Parathyroid adenoma (tissue), 2 donors: ENCODE measurements around the gene KRT222.

Experiments
- H2AFZ ChIP-seq: fragments of 300-600 bp; sonication (generic); one replicate; pipeline ENCODE4 v1.7.0; 2017; ENCODE audit warnings: antibody characterized with exemption, mild to moderate bottlenecking
- H3K27ac ChIP-seq: fragments of 300-600 bp; sonication (generic); one replicate; pipeline ENCODE4 v1.7.0; 2017
- H3K27me3 ChIP-seq: fragments of 300-600 bp; sonication (generic); one replicate; pipeline ENCODE4 v1.7.0; 2017; ENCODE audit warnings: low read length; ENCODE audit not compliant: control insufficient read depth, insufficient read depth
- H3K36me3 ChIP-seq: fragments of 300-600 bp; sonication (generic); one replicate; pipeline ENCODE4 v1.7.0; 2017; ENCODE audit warnings: low read length; ENCODE audit not compliant: control insufficient read depth, insufficient read depth
- H3K4me1 ChIP-seq: fragments of 300-600 bp; sonication (generic); one replicate; pipeline ENCODE4 v1.7.0; 2017; ENCODE audit warnings: control low read depth
- H3K4me2 ChIP-seq: fragments of 300-600 bp; sonication (generic); one replicate; pipeline ENCODE4 v1.7.0; 2017; ENCODE audit warnings: low read length
- H3K4me3 ChIP-seq: fragments of 300-600 bp; sonication (generic); one replicate; pipeline ENCODE4 v1.7.0; 2017; ENCODE audit warnings: low read depth, low read length
- H3K79me2 ChIP-seq: fragments of 300-600 bp; sonication (generic); one replicate; pipeline ENCODE4 v1.7.0; 2017; ENCODE audit warnings: control low read depth
- H3K9ac ChIP-seq: fragments of 300-600 bp; sonication (generic); one replicate; pipeline ENCODE4 v1.7.0; 2017; ENCODE audit warnings: mild to moderate bottlenecking
- H3K9me3 ChIP-seq: fragments of 300-600 bp; sonication (generic); one replicate; pipeline ENCODE4 v1.7.0; 2017; ENCODE audit warnings: low read length; ENCODE audit not compliant: control insufficient read depth
- CTCF ChIP-seq: fragments of 300-600 bp; sonication (generic); IDR thresholded peaks from one replicate; pipeline ENCODE4 v1.7.0; 2017; ENCODE audit warnings: antibody characterized with exemption, mild to moderate bottlenecking
- donor health status: primary hyperparathyroidism.

Gene KRT222

DNA sequence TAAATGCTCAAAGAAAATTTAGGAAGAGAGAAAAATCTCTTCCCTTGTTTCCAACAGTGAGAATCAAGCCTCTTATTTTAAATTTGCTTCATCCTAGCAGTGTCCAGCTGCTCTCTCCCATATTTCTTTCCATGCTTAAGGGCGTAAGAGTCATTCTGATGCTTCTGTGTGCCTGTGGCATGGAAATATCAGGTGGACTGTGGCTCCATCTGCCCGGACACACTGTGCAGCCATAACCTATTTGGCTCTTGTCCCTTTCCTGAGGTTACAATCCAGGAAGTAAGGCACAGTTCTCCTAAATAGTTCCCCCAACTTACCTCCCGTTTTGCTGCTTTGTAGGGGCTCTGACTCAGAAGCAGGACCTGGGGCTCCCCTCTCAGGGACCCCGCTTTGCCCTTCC, 6.3 kb upstream of the KRT222 start:
- Histone ChIP-seq H2AFZ (peak overlapping the region; percentile 24), H3K36me3 (no peaks in the 10 kb centered on the region), H3K27ac (no peak overlapping the region), H3K79me2 (no peaks in the 10 kb centered on the region), H3K9ac (no peak overlapping the region), H3K4me2 (no peak overlapping the region), H3K4me1 (no peaks in the 10 kb centered on the region), H3K4me3 (no peak overlapping the region), H3K27me3 (no peaks in the 10 kb centered on the region), H3K9me3 (no peaks in the 10 kb centered on the region)
- no peak for TF ChIP-seq CTCF

- Histone ChIP-seq H2AFZ (peak overlapping the region; percentile 12), H3K4me1 (no peaks in the 10 kb centered on the region), H3K27ac (no peak overlapping the region), H3K4me3 (no peak overlapping the region), H3K4me2 (no peak overlapping the region), H3K9me3 (no peaks in the 10 kb centered on the region), H3K27me3 (no peaks in the 10 kb centered on the region), H3K9ac (no peak overlapping the region), H3K79me2 (no peaks in the 10 kb centered on the region), H3K36me3 (no peaks in the 10 kb centered on the region)
- no peak for TF ChIP-seq CTCF
Measured at GRCh38 chr17:40666331-40666730, 1.4 kb upstream of the KRT222 start.

DNA sequence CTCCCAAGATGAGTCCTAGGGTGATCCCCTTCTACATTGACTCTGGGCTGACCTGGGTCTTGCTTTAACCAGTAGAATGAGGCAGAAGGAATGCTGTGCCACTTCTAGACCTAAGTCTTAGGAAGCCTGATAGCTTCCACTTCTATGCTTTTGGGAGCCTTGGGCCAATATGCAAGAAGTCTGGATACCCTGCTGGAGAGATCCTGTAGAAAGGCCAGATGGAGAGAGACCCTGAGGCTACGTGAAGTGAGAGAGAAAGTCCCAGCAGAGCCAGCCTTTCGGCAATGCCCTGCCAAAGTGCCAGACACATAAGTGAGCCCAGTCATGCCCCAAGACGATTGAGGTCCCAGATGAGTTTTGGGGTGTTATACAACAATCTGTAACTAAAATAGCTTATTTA, 1.7 kb downstream of the KRT222 start:
- H3K79me2 ChIP-seq, result no peaks in the 10 kb centered on the region
- no peak overlapping the region for H3K4me2 ChIP-seq
- no peaks in the 10 kb centered on the region for H3K9me3 ChIP-seq
- no peaks in the 10 kb centered on the region for H3K27me3 ChIP-seq
- H3K27ac ChIP-seq, result no peak overlapping the region
- no peak for TF ChIP-seq CTCF
- no peak overlapping the region for H3K4me3 ChIP-seq
- H2AFZ ChIP-seq, result peak overlapping the region; percentile 85
- H3K4me1 ChIP-seq, result no peaks in the 10 kb centered on the region
- H3K36me3 ChIP-seq, result no peaks in the 10 kb centered on the region
- no peak overlapping the region for H3K9ac ChIP-seq

- no peak for TF ChIP-seq CTCF
- Histone ChIP-seq H3K79me2 (no peaks in the 10 kb centered on the region), H3K27me3 (no peaks in the 10 kb centered on the region)
Measured at GRCh38 chr17:40659911-40660310, 5.1 kb downstream of the KRT222 start.

GRCh38 chr17:40658396-40658795, 6.6 kb downstream of the KRT222 start:
- Histone ChIP-seq H3K27me3 (no peaks in the 10 kb centered on the region), H2AFZ (no peak overlapping the region), H3K4me3 (no peak overlapping the region), H3K9ac (no peak overlapping the region), H3K9me3 (no peaks in the 10 kb centered on the region), H3K79me2 (no peaks in the 10 kb centered on the region), H3K27ac (no peak overlapping the region), H3K4me2 (no peak overlapping the region), H3K36me3 (no peaks in the 10 kb centered on the region), H3K4me1 (no peaks in the 10 kb centered on the region)
- TF ChIP-seq CTCF, result no peak

More at GRCh38 chr17:40659911-40660310, 5.1 kb downstream of the KRT222 start:
- no peaks in the 10 kb centered on the region for H3K36me3 ChIP-seq
- no peak overlapping the region for H3K27ac ChIP-seq
- no peak overlapping the region for H3K9ac ChIP-seq
- no peak overlapping the region for H2AFZ ChIP-seq
- no peaks in the 10 kb centered on the region for H3K4me1 ChIP-seq
- no peak overlapping the region for H3K4me2 ChIP-seq
- H3K4me3 ChIP-seq, result no peak overlapping the region
- H3K9me3 ChIP-seq, result no peaks in the 10 kb centered on the region
